ENCODE results near the gene MEGF11.

The MEGF11 gene

DNA sequence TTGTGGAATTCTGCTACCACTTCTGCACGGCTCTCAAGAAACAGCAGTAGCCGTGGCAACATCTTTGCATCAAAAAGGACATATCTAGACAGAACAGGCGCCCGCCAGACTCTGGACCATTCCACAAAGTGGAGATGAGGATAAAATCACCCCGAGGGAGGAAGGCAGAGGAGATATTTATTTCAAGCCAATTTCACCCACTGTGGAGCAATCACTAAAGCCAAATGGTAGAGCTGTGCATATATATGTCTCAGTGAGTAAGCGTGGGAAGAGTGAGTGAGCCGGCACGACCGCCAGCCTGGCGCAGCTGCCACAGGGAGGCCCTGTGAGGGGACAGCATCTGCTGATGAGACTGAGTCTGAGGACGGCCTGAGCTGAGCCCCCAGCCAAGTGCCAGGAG, 111.3 kb downstream of the MEGF11 start:
- no peak for DNase-seq (ENCODE audit: low read depth)
- H3K4me3 ChIP-seq (ENCODE audit: control insufficient read depth, low read depth, low read length), result no peak overlapping the region
- no peak for TF ChIP-seq CTCF (conservative IDR thresholded peaks at IDR 0.05; ENCODE audit: control insufficient read depth, insufficient read depth, low read depth, low read length)

DNA sequence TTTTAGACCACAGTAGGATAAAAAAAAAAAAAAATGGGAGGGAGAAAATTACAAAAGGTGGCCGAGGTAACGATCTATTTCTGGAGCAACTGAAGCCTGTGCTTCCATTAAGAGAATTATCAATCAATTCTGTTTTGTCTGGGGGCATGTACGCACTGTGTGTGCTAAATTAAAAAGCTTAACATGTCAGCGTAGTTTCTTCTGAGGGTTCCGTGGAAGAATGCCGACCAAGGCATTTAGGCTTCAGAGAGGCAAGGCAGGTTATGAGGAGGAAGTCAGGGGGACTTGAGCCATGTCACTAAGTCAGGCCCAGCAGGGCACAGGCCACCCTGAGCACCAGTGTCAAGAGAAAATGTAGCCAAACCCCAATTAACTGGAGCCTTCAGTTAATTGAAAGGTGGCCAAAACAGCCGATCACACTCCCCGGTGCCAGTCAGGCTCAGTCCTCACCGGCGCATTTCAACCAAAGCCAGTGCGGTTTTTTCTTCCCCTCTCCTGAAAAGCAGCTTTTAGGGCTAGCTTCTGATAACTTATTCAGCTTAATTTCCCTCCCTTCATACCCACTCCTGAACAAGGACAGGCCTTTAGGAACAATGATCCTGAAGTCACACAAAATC, 113.9 kb downstream of the MEGF11 start:
- no peak for TF ChIP-seq CTCF (conservative IDR thresholded peaks at IDR 0.05; ENCODE audit: control insufficient read depth, insufficient read depth, low read depth, low read length)

GRCh38 chr15:66138892-66139590, 114.5 kb downstream of the MEGF11 start:
- no peak for DNase-seq (ENCODE audit: low read depth)
- no peak overlapping the region for H3K4me3 ChIP-seq (ENCODE audit: control insufficient read depth, low read depth, low read length)
- TF ChIP-seq CTCF (conservative IDR thresholded peaks at IDR 0.05; ENCODE audit: control insufficient read depth, insufficient read depth, low read depth, low read length), result no peak

More for the DNA sequence above, 113.9 kb downstream of the MEGF11 start:
- no peak for DNase-seq (ENCODE audit: low read depth)
- H3K4me3 ChIP-seq (ENCODE audit: control insufficient read depth, low read depth, low read length), result no peak overlapping the region

GRCh38 chr15:66138096-66138783, 115.3 kb downstream of the MEGF11 start:
- no peak for DNase-seq (ENCODE audit: low read depth)
- no peak overlapping the region for H3K4me3 ChIP-seq (ENCODE audit: control insufficient read depth, low read depth, low read length)
- TF ChIP-seq CTCF (conservative IDR thresholded peaks at IDR 0.05; ENCODE audit: control insufficient read depth, insufficient read depth, low read depth, low read length), result no peak

- no peak for TF ChIP-seq CTCF (conservative IDR thresholded peaks at IDR 0.05; ENCODE audit: control insufficient read depth, insufficient read depth, low read depth, low read length)
- no peak overlapping the region for H3K4me3 ChIP-seq (ENCODE audit: control insufficient read depth, low read depth, low read length)
- DNase-seq (ENCODE audit: low read depth), result no peak
Observed at GRCh38 chr15:66136948-66137347, 116.6 kb downstream of the MEGF11 start.

GRCh38 chr15:66135664-66136063, 117.9 kb downstream of the MEGF11 start:
- DNase-seq (ENCODE audit: low read depth), result no peak
- no peak overlapping the region for H3K4me3 ChIP-seq (ENCODE audit: control insufficient read depth, low read depth, low read length)
- no peak for TF ChIP-seq CTCF (conservative IDR thresholded peaks at IDR 0.05; ENCODE audit: control insufficient read depth, insufficient read depth, low read depth, low read length)

Data from fibroblast of mammary gland (primary cell).